ENCODE data around the gene PITPNC1. TPM values are rescaled to one million over a fixed set of nuclear protein-coding genes. Genes with fewer than 3 reads are reported as not detected.

Gene PITPNC1
- total RNA-seq, 4 donors from 2014 or later, result 8.0 to 20.4 (median 9.6) TPM

DNA sequence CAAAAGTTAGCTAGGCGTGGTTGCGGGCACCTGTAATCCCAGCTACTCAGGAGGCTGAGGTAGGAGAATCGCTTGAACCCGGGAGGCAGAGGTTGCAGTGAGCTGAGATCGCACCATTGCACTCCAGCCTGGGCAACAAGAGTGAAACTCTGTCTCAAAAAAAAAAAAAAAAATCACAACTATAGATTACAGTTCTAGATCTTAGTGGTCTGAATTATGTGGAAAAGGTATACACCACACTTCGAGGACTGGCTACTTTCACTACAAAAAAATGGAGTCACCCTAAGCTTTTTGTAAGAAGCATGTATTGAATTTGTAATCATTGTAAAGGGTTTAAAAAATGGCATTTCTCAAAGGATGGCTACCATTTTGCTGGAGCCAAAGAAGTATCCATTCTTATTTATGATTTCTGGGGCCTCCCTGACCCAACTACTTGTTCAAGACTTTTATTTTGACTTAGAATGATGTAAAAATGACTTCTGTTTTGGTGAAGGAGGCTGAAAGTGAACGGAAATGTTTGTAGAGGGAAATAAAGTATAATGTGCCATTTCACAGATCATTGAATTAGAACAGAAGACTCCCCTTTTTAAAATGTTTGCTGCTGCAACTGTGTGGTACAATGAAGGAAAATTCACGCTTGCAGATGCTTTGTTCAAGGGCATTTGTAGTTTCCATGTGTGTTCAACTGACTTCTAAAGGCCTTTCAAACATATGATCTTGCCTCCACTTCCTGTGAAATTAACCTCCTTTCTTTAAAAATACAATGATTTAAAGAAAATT is 303.6 kb downstream of the PITPNC1 start:
- Histone ChIP-seq H3K27me3 (no peaks in the 10 kb centered on the region), H3K36me3 (peaks cover 0 to 6% (median 0%) of the 10 kb centered on the region in 3 donors), H3K4me1 (no peaks in the 10 kb centered on the region), H3K27ac (no peak overlapping the region), H3K9me3 (no peaks in the 10 kb centered on the region), H3K4me3 (no peak overlapping the region)
- WGBS, 2 donors, result 90 to 93% methylated on average over 8 of the region's 8 CpGs
- no peak for DNase-seq (ENCODE audit: low spot score in 2 of 2)
- TF ChIP-seq POLR2A (IDR thresholded peaks at IDR 0.05), result no peak
- TF ChIP-seq, protein P1, sequence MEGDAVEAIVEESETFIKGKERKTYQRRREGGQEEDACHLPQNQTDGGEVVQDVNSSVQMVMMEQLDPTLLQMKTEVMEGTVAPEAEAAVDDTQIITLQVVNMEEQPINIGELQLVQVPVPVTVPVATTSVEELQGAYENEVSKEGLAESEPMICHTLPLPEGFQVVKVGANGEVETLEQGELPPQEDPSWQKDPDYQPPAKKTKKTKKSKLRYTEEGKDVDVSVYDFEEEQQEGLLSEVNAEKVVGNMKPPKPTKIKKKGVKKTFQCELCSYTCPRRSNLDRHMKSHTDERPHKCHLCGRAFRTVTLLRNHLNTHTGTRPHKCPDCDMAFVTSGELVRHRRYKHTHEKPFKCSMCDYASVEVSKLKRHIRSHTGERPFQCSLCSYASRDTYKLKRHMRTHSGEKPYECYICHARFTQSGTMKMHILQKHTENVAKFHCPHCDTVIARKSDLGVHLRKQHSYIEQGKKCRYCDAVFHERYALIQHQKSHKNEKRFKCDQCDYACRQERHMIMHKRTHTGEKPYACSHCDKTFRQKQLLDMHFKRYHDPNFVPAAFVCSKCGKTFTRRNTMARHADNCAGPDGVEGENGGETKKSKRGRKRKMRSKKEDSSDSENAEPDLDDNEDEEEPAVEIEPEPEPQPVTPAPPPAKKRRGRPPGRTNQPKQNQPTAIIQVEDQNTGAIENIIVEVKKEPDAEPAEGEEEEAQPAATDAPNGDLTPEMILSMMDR (IDR thresholded peaks at IDR 0.05), result no peak
- TF ChIP-seq EP300 (IDR thresholded peaks at IDR 0.05), result no peak

- no peak for DNase-seq (ENCODE audit: low spot score in 2 of 2)
- Histone ChIP-seq H3K27me3 (no peaks in the 10 kb centered on the region), H3K36me3 (no peaks in the 10 kb centered on the region), H3K4me1 (peaks cover 0 to 8% (median 0%) of the 10 kb centered on the region in 4 donors), H3K4me3 (no peak overlapping the region), H3K9me3 (no peaks in the 10 kb centered on the region), H3K27ac (no peak overlapping the region)
- 58 to 76% methylated on average over 2 of the region's 2 CpGs for WGBS, 2 donors
- TF ChIP-seq, protein P1 (IDR thresholded peaks at IDR 0.05), result no peak
- no peak for TF ChIP-seq POLR2A (IDR thresholded peaks at IDR 0.05)
- TF ChIP-seq EP300 (IDR thresholded peaks at IDR 0.05), result no peak
These were observed 305.1 kb downstream of the PITPNC1 start for GRCh38 chr17:67682196-67682595.

- H3K4me3 ChIP-seq, result no peak overlapping the region
- DNase-seq (ENCODE audit: low spot score in 2 of 2), result no peak
- H3K4me1 ChIP-seq, result peaks cover 0 to 14% (median 0%) of the 10 kb centered on the region in 4 donors
- TF ChIP-seq POLR2A (IDR thresholded peaks at IDR 0.05) (no peak), EP300 (IDR thresholded peaks at IDR 0.05) (no peak)
- TF ChIP-seq, protein P1 (IDR thresholded peaks at IDR 0.05), result no peak
- no peaks in the 10 kb centered on the region for H3K9me3 ChIP-seq
- H3K27ac ChIP-seq, result no peak overlapping the region
- no peaks in the 10 kb centered on the region for H3K27me3 ChIP-seq
- H3K36me3 ChIP-seq, result no peaks in the 10 kb centered on the region
- 94 to 98% methylated on average over 3 of the region's 3 CpGs for WGBS, 2 donors
These were observed 308.3 kb downstream of the PITPNC1 start for GRCh38 chr17:67685351-67685750.

DNA sequence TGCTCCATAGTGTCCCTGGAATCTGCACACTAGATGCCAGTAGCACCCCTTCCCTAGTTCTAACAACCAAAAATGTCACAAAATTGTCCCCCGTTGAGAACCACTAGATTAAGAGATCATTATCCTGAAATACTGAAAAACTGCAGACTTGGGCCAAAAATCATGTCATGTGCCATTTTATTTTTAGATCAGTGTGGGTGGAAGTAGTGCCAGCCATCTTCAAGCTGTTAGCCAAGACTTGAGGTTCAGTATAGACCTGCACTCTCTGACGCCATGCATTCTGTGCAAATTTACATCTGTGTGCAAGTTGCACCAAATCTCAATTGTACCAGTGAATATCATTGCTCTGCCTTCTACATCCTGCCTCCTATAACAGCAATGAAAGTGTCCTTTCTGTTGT is 309.2 kb downstream of the PITPNC1 start:
- no peak overlapping the region for H3K27ac ChIP-seq
- no peak overlapping the region for H3K4me3 ChIP-seq
- TF ChIP-seq EP300 (IDR thresholded peaks at IDR 0.05), result no peak
- peaks cover 0 to 14% (median 0%) of the 10 kb centered on the region in 4 donors for H3K4me1 ChIP-seq
- DNase-seq (ENCODE audit: low spot score in 2 of 2), result no peak
- H3K27me3 ChIP-seq, result no peaks in the 10 kb centered on the region
- 65 to 79% methylated on average over 2 of the region's 2 CpGs for WGBS, 2 donors
- no peaks in the 10 kb centered on the region for H3K9me3 ChIP-seq
- H3K36me3 ChIP-seq, result no peaks in the 10 kb centered on the region

DNA sequence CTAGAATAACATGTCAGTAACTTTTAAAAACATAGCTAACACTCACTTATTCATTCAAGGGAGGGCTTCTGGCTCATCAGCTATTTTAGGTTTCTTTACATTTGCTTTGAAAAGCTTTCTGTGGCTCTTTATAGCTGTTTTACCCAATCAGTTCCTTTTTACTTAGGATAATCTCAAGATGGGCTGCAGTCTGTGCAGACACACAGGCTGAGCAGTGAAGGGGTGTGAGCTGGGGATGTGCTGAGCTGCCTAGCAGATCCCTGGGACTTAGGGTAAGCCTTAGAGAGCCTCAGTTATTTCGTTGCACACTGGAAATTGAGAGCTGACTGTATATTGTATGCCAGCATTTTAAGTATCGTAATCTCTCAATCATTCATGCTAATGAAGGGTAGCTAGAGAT is 310.4 kb downstream of the PITPNC1 start:
- no peaks in the 10 kb centered on the region for H3K27me3 ChIP-seq
- DNase-seq (ENCODE audit: low spot score in 2 of 2), result no peak
- no peak overlapping the region for H3K27ac ChIP-seq
- no peaks in the 10 kb centered on the region for H3K9me3 ChIP-seq
- 87 to 93% methylated on average over 2 of the region's 2 CpGs for WGBS, 2 donors
- H3K4me3 ChIP-seq, result no peak overlapping the region
- peaks cover 0 to 14% (median 0%) of the 10 kb centered on the region in 4 donors for H3K4me1 ChIP-seq
- no peaks in the 10 kb centered on the region for H3K36me3 ChIP-seq
- TF ChIP-seq EP300 (IDR thresholded peaks at IDR 0.05) (no peak), POLR2A (IDR thresholded peaks at IDR 0.05) (no peak)
- TF ChIP-seq, protein P1 (IDR thresholded peaks at IDR 0.05), result no peak

Measured in tibial nerve (tissue), 4 donors.